HG03095 (cell line): ENCODE measurements around the gene MAP6.

Experiments
- ATAC-seq: cut with Tn5 transposase; IDR thresholded peaks from one replicate; pipeline ENCODE4 v1.9.1; 2021; ENCODE audit warnings: moderate library complexity; ENCODE audit not compliant: unreplicated experiment

The MAP6 gene

DNA sequence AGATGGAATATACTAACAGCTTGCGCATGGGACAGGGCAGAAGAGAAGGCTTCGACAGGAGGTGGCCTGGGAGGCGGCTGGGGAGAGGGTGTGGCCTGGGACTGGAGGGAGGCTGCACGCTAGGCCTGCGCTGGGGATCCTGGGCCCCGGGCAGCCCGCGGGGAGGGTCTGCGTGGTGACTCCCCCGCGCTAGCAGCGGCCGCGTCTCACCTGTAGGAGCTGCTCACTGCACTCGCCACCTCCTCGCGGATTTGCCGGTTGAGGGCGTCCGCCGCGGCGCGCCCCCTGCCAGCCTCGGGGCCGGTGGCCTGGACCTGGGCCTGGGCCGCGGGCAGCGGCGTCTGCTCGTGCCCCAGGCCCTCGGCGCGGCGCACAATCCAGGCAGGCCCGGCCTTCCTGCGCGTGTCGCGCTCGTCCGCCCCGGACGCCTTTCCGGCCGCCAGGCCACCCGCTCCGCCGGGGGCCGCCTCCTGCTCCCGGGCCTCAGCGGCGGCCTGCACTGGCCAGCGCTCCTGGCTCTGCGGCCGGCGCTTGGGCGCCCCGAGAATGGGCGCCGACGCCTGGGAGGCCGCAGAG lies 1.5 kb downstream of the MAP6 start:
- no peak for ATAC-seq

GRCh38 chr11:75665990-75666389 lies 2.8 kb downstream of the MAP6 start:
- ATAC-seq = no peak

DNA sequence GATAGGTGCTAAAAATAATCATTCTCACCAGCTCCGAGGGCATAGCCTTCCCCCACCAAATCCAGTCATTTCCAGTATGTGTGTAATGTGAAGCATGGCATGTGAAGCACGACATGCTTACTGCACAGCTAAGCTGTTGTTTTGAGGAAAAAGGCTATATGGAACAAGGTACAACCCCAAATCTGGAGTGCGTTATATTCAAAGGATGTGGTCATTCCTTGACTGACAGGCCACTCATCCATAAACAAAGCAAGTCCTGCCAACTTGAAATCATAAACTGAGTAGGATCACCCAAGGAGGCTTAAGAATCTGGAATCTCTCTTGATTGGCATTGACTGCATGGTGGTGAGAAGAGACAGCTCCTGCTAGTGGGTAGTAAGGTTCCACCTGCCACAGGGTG lies 3.7 kb downstream of the MAP6 start:
- no peak for ATAC-seq

DNA sequence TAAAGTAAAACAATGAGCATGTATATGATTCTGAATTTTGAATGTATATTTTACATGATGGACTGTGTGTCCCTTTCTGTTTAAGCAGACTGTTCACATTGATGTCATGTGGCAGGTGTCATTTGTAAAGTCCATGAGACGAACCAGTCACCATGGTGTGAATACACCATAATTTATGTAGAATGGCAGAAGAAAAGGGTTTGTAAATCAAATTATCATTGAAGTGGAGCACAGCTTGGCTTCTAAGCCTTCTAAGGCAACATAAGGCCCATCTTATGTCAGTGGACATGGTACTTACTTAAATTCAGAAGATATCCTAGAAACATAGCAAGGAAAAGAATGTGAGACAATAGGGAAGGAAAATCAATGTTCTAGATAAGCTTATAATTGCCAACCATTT lies 4.4 kb downstream of the MAP6 start:
- ATAC-seq = no peak

GRCh38 chr11:75663808-75664207 lies 5.0 kb downstream of the MAP6 start:
- ATAC-seq = no peak

DNA sequence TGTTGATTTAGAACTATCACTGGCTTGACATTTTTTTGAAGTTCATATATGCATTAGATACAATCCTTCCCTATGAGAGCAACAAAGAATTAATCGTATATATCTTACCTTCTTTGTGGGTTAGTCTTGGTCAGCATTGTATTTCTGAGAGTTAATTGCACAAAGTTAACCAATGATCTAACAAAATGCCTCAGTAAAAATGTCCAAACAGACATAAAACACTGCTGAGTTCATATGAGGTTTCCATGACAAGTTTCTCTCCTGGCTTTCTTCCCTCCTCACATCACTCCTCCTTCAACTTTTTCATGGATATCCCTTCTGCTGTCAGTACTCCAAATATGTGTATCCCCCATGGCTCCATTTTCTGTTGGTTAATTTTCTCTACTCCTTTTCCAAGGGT lies 9.0 kb downstream of the MAP6 start:
- ATAC-seq = no peak

GRCh38 chr11:75656044-75656727 lies 12.7 kb downstream of the MAP6 start:
- no peak for ATAC-seq

GRCh38 chr11:75655605-75656004 lies 13.2 kb downstream of the MAP6 start:
- no peak for ATAC-seq

DNA sequence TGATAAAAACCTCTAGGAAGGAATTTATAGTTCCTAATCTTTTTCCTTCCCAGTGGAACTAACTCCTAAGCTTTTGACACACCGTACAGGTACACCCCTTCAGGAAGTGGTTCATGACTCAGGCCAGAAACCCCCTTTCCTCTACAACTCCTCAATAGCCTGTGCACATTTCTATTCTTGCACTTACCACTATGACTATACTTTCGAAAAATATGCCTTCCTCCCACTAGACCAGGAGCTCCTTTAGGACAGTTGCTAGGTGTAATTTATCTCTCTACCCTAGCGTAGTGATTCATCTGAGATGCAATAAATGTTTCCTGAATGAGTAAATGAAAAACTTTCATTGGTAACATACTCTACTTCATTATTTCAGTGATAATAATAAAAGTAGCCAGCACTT lies 14.5 kb downstream of the MAP6 start:
- ATAC-seq = peak; percentile 79

- ATAC-seq = no peak
These were observed 15.3 kb downstream of the MAP6 start for GRCh38 chr11:75653532-75653931.

DNA sequence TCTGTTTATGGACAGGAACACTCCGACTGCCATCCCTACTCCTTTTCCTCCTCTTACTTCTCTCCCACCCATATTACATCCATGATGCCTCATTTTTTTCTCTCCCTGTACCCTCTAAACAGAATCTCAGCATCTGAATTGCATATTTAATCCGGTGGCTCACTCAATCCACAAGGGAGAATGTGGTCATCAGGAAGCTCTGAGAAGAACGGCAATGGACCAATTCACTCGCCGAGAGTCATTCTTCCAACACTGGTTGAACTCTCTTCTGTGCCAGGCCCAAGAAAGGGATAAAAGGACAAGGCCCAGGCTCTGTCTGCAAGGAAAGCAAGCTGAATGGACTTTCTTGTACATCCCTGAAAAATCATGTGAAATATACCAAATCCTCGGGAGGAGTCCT lies 15.9 kb downstream of the MAP6 start:
- no peak for ATAC-seq

- no peak for ATAC-seq
These were observed 17.6 kb downstream of the MAP6 start for GRCh38 chr11:75651218-75651617.

GRCh38 chr11:75650167-75650723 lies 18.6 kb downstream of the MAP6 start:
- no peak for ATAC-seq

- no peak for ATAC-seq
These were observed 23.9 kb downstream of the MAP6 start for GRCh38 chr11:75644946-75645345.

GRCh38 chr11:75644370-75644769 lies 24.5 kb downstream of the MAP6 start:
- no peak for ATAC-seq

- ATAC-seq = no peak
These were observed 26.3 kb downstream of the MAP6 start for GRCh38 chr11:75642402-75643113.

GRCh38 chr11:75639762-75640181 lies 29.1 kb downstream of the MAP6 start:
- ATAC-seq = no peak

GRCh38 chr11:75637998-75638397 lies 30.8 kb downstream of the MAP6 start:
- no peak for ATAC-seq

GRCh38 chr11:75635066-75635862 lies 33.6 kb downstream of the MAP6 start:
- ATAC-seq = no peak

DNA sequence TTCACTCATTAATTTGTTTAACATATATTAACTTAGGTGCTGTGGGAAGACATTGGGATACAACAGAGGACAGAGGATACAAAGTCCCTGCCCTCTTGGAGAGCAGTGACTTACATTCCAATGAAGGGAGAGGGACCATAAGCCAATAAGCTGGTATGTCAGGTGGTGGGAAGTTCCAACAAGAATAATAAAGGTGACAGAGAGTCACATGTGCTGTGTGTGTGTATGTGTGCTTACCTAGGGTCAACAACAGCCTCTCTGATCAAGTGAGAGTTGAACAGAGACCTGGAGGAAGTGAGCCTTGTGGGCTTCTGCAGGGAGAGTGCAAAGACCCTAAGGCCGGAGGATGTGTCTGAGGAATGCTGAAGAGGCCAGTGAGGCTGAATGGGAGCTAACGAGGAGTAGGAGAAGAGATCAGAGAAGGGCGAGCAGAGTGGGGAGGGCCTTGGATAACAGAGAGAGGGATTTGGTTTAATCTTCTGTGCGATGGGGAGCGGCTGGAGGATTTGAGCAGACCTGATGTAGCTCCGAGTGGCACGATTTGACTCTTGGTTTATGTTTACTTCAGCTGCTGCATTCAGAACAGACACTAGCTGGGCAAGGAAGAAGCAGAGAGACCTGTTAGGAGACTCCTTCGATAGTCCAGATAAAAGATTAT lies 35.3 kb downstream of the MAP6 start:
- ATAC-seq = no peak

GRCh38 chr11:75632962-75633361 lies 35.9 kb downstream of the MAP6 start:
- no peak for ATAC-seq
